ENCODE measurements around the gene CCDC124. TPM values are rescaled to one million over a fixed set of nuclear protein-coding genes. Genes with fewer than 3 reads are reported as not detected.

The CCDC124 gene
- polyA plus RNA-seq, 3 donors from 2014 or later, result 45.5 to 76.9 (median 52.1) TPM

GRCh38 chr19:17951990-17952976, 19.5 kb downstream of the CCDC124 start:
- Mint-ChIP-seq H3K27ac (peak overlapping the region in 1 of 6 donors; percentile 40), H3K4me1 (peaks cover 27 to 35% of the 10 kb centered on the region in 2 donors), H3K27me3 (ENCODE audit: low read depth in 3 of 3) (peaks cover 35 to 45% (median 36%) of the 10 kb centered on the region in 3 donors), H3K36me3 (no peaks in the 10 kb centered on the region), H3K4me3 (peak overlapping the region in 4 of 5 donors; percentile 18 to 51 (median 47)), H3K9me3 (peaks cover 0 to under 1% (median 0%) of the 10 kb centered on the region in 6 donors)
- DNase-seq, result peak in 1 of 3 donors; percentile 32

GRCh38 chr19:17953316-17953801, 20.5 kb downstream of the CCDC124 start:
- Mint-ChIP-seq H3K4me3 (no peak overlapping the region), H3K4me1 (peaks cover 24 to 32% of the 10 kb centered on the region in 2 donors), H3K27ac (no peak overlapping the region), H3K27me3 (ENCODE audit: low read depth in 3 of 3) (peaks cover 30 to 43% (median 39%) of the 10 kb centered on the region in 3 donors), H3K36me3 (no peaks in the 10 kb centered on the region), H3K9me3 (peaks cover 0 to 3% (median 0%) of the 10 kb centered on the region in 6 donors)
- no peak for DNase-seq

- no peak for DNase-seq
- H3K36me3 Mint-ChIP-seq, result no peaks in the 10 kb centered on the region
- peaks cover 20 to 30% of the 10 kb centered on the region in 2 donors for H3K4me1 Mint-ChIP-seq
- peaks cover 30 to 39% (median 39%) of the 10 kb centered on the region in 3 donors for H3K27me3 Mint-ChIP-seq (ENCODE audit: low read depth in 3 of 3)
- H3K4me3 Mint-ChIP-seq, result no peak overlapping the region
- no peak overlapping the region for H3K27ac Mint-ChIP-seq
- peaks cover 0 to 3% (median 0%) of the 10 kb centered on the region in 6 donors for H3K9me3 Mint-ChIP-seq
These were observed 21.1 kb downstream of the CCDC124 start for GRCh38 chr19:17953869-17954268.

- H3K27ac Mint-ChIP-seq, result no peak overlapping the region
- H3K27me3 Mint-ChIP-seq (ENCODE audit: low read depth in 3 of 3), result peaks cover 27 to 36% (median 34%) of the 10 kb centered on the region in 3 donors
- H3K9me3 Mint-ChIP-seq, result peaks cover 0 to 3% (median 0%) of the 10 kb centered on the region in 6 donors
- DNase-seq, result no peak
- H3K4me3 Mint-ChIP-seq, result no peak overlapping the region
- no peaks in the 10 kb centered on the region for H3K36me3 Mint-ChIP-seq
- H3K4me1 Mint-ChIP-seq, result peaks cover 14 to 26% of the 10 kb centered on the region in 2 donors
These were observed 21.6 kb downstream of the CCDC124 start for GRCh38 chr19:17954401-17954800.

- Mint-ChIP-seq H3K4me1 (peaks cover 0 to 2% of the 10 kb centered on the region in 2 donors), H3K4me3 (no peak overlapping the region), H3K27ac (peak overlapping the region in 1 of 6 donors; percentile 16), H3K9me3 (peaks cover 0 to 3% (median 0%) of the 10 kb centered on the region in 6 donors), H3K27me3 (ENCODE audit: low read depth in 3 of 3) (peaks cover 4 to 21% (median 15%) of the 10 kb centered on the region in 3 donors), H3K36me3 (no peaks in the 10 kb centered on the region)
- DNase-seq, result no peak
These were observed 24.5 kb downstream of the CCDC124 start for GRCh38 chr19:17957149-17957849.

GRCh38 chr19:17957885-17958284, 25.1 kb downstream of the CCDC124 start:
- Mint-ChIP-seq H3K36me3 (no peaks in the 10 kb centered on the region), H3K27me3 (ENCODE audit: low read depth in 3 of 3) (peaks cover 4 to 21% (median 15%) of the 10 kb centered on the region in 3 donors)

GRCh38 chr19:17963936-17964691, 31.3 kb downstream of the CCDC124 start:
- Mint-ChIP-seq H3K27me3 (ENCODE audit: low read depth in 3 of 3) (peaks cover 6 to 11% (median 6%) of the 10 kb centered on the region in 3 donors), H3K36me3 (no peaks in the 10 kb centered on the region), H3K4me3 (no peak overlapping the region), H3K27ac (no peak overlapping the region), H3K4me1 (peaks cover 0 to 4% of the 10 kb centered on the region in 2 donors), H3K9me3 (no peaks in the 10 kb centered on the region)
- DNase-seq, result no peak

More at GRCh38 chr19:17957885-17958284, 25.1 kb downstream of the CCDC124 start:
- DNase-seq, result no peak
- H3K27ac Mint-ChIP-seq, result no peak overlapping the region
- H3K4me3 Mint-ChIP-seq, result no peak overlapping the region
- H3K9me3 Mint-ChIP-seq, result peaks cover 0 to 3% (median 0%) of the 10 kb centered on the region in 6 donors
- no peaks in the 10 kb centered on the region for H3K4me1 Mint-ChIP-seq

- Mint-ChIP-seq H3K4me1 (peaks cover 0 to 4% of the 10 kb centered on the region in 2 donors), H3K36me3 (no peaks in the 10 kb centered on the region), H3K4me3 (peak overlapping the region in 1 of 5 donors; percentile 52), H3K27me3 (ENCODE audit: low read depth in 3 of 3) (peaks cover 6 to 11% (median 6%) of the 10 kb centered on the region in 3 donors), H3K27ac (no peak overlapping the region), H3K9me3 (no peaks in the 10 kb centered on the region)
- DNase-seq, result no peak
These were observed 32.7 kb downstream of the CCDC124 start for GRCh38 chr19:17965370-17966128.

GRCh38 chr19:17966129-17966483, 33.3 kb downstream of the CCDC124 start:
- Mint-ChIP-seq H3K36me3 (no peaks in the 10 kb centered on the region), H3K9me3 (no peaks in the 10 kb centered on the region), H3K4me1 (peaks cover 0 to 4% of the 10 kb centered on the region in 2 donors), H3K27me3 (ENCODE audit: low read depth in 3 of 3) (peaks cover 6 to 13% (median 6%) of the 10 kb centered on the region in 3 donors), H3K27ac (no peak overlapping the region), H3K4me3 (peak overlapping the region in 1 of 5 donors; percentile 52)
- DNase-seq, result no peak

- Mint-ChIP-seq H3K27me3 (ENCODE audit: low read depth in 3 of 3) (peaks cover 6 to 13% (median 6%) of the 10 kb centered on the region in 3 donors), H3K27ac (no peak within 1 kb of the TSS), H3K36me3 (no peaks in the 10 kb centered on the region), H3K4me3 (peak within 1 kb of the TSS in 3 of 5 donors; percentile 59 to 72 (median 65)), H3K4me1 (peaks cover 0 to 4% of the 10 kb centered on the region in 2 donors), H3K9me3 (no peaks in the 10 kb centered on the region)
- DNase-seq, result no peak
These were observed 33.9 kb downstream of the CCDC124 start, which contains the start of gene KCNN1 for GRCh38 chr19:17966550-17967256. TSS of gene KCNN1 (plus strand) at chr19:17967107. CDS start at chr19:17973889, 6,782 bp downstream.

GRCh38 chr19:17967257-17968051, 34.6 kb downstream of the CCDC124 start:
- H3K9me3 Mint-ChIP-seq, result no peaks in the 10 kb centered on the region
- DNase-seq, result no peak
- H3K36me3 Mint-ChIP-seq, result no peaks in the 10 kb centered on the region
- peaks cover 0 to 4% of the 10 kb centered on the region in 2 donors for H3K4me1 Mint-ChIP-seq
- H3K4me3 Mint-ChIP-seq, result peak overlapping the region in 3 of 5 donors; percentile 29 to 72 (median 59)
- no peak overlapping the region for H3K27ac Mint-ChIP-seq
- H3K27me3 Mint-ChIP-seq (ENCODE audit: low read depth in 3 of 3), result peaks cover 6 to 13% (median 6%) of the 10 kb centered on the region in 3 donors

Data from immature natural killer cell (primary cell).